B cell (primary cell): ENCODE data around the gene XPNPEP3.

Source experiments
- CTCF ChIP-seq: fragments of 200-600 bp; IDR thresholded peaks from one replicate; pipeline ENCODE4 v1.8.0; 2022; ENCODE audit warnings: antibody characterized with exemption, mild to moderate bottlenecking
- EZH2 ChIP-seq: IDR thresholded peaks from 2 replicates; pipeline ENCODE4 v1.6.1; 2012; ENCODE audit warnings: borderline replicate concordance, low read depth, mild to moderate bottlenecking, moderate library complexity, low read length; ENCODE audit not compliant: insufficient read depth, poor library complexity, severe bottlenecking

- TF ChIP-seq CTCF (no peak), EZH2 (no peak)
Measured at GRCh38 chr22:40951795-40952605, 95.1 kb downstream of the XPNPEP3 start.
